ENCODE data around the gene FKBP15. TPM values are rescaled to one million over a fixed set of nuclear protein-coding genes. Genes with fewer than 3 reads are reported as not detected.

FKBP15 gene
- total RNA-seq, 1 experiment from 2014 or later, result 23.5 TPM

- TF ChIP-seq EZH2 (IDR thresholded peaks at IDR 0.05; ENCODE audit: borderline replicate concordance, low read depth, low read length, poor library complexity, severe bottlenecking) (no peak), CTCF (conservative IDR thresholded peaks at IDR 0.05; ENCODE audit: low read depth, low read length) (no peak)
- Histone ChIP-seq H3K9me3 (ENCODE audit: low read depth, low read length, poor library complexity, severe bottlenecking) (no peaks in the 10 kb centered on the region), H3K4me1 (ENCODE audit: insufficient read depth, low read length, poor library complexity, severe bottlenecking) (no peaks in the 10 kb centered on the region), H3K27ac (ENCODE audit: low read depth, low read length, poor library complexity, severe bottlenecking) (no peak overlapping the region), H3K36me3 (ENCODE audit: insufficient read depth, low read length, poor library complexity, severe bottlenecking) (peaks cover 71% of the 10 kb centered on the region), H3K27me3 (replicated peaks; ENCODE audit: insufficient read depth, low read depth, low read length, poor library complexity) (no peaks in the 10 kb centered on the region), H3K4me3 (ENCODE audit: low read depth, low read length, poor library complexity, severe bottlenecking) (no peak overlapping the region)
- no peak for DNase-seq (ENCODE audit: low spot score)
- BruUV-seq (replicated peaks), result no TSS peak
- POLR2A ChIA-PET (ENCODE audit: low non-redundant PET), result no interaction called here
- CTCF ChIA-PET, result no interaction called here
- intact Hi-C loops (cut with micrococcal nuclease; ENCODE audit: unreplicated experiment), result no loop called here
Measured at GRCh38 chr9:113183956-113184488, 37.1 kb downstream of the FKBP15 start.

- Histone ChIP-seq H3K4me3 (ENCODE audit: low read depth, low read length, poor library complexity, severe bottlenecking) (no peak overlapping the region), H3K4me1 (ENCODE audit: insufficient read depth, low read length, poor library complexity, severe bottlenecking) (no peaks in the 10 kb centered on the region), H3K27ac (ENCODE audit: low read depth, low read length, poor library complexity, severe bottlenecking) (no peak overlapping the region), H3K9me3 (ENCODE audit: low read depth, low read length, poor library complexity, severe bottlenecking) (no peaks in the 10 kb centered on the region), H3K27me3 (replicated peaks; ENCODE audit: insufficient read depth, low read depth, low read length, poor library complexity) (no peaks in the 10 kb centered on the region), H3K36me3 (ENCODE audit: insufficient read depth, low read length, poor library complexity, severe bottlenecking) (peaks cover 86% of the 10 kb centered on the region)
- no peak for TF ChIP-seq EZH2 (IDR thresholded peaks at IDR 0.05; ENCODE audit: borderline replicate concordance, low read depth, low read length, poor library complexity, severe bottlenecking)
- no peak for TF ChIP-seq CTCF (conservative IDR thresholded peaks at IDR 0.05; ENCODE audit: low read depth, low read length)
- CTCF ChIA-PET, result no interaction called here
- no peak for DNase-seq (ENCODE audit: low spot score)
- intact Hi-C loops (cut with micrococcal nuclease; ENCODE audit: unreplicated experiment), result no loop called here
- POLR2A ChIA-PET (ENCODE audit: low non-redundant PET), result no interaction called here
- BruUV-seq (replicated peaks), result no TSS peak
Measured at GRCh38 chr9:113181165-113181564, 39.9 kb downstream of the FKBP15 start.

GRCh38 chr9:113179839-113180238, 41.2 kb downstream of the FKBP15 start:
- no peaks in the 10 kb centered on the region for H3K4me1 ChIP-seq (ENCODE audit: insufficient read depth, low read length, poor library complexity, severe bottlenecking)
- POLR2A ChIA-PET (ENCODE audit: low non-redundant PET), result no interaction called here
- no peaks in the 10 kb centered on the region for H3K27me3 ChIP-seq (replicated peaks; ENCODE audit: insufficient read depth, low read depth, low read length, poor library complexity)
- peaks cover 87% of the 10 kb centered on the region for H3K36me3 ChIP-seq (ENCODE audit: insufficient read depth, low read length, poor library complexity, severe bottlenecking)
- intact Hi-C loops (cut with micrococcal nuclease; ENCODE audit: unreplicated experiment), result no loop called here
- no peak for DNase-seq (ENCODE audit: low spot score)
- CTCF ChIA-PET, result no interaction called here
- no peak for TF ChIP-seq EZH2 (IDR thresholded peaks at IDR 0.05; ENCODE audit: borderline replicate concordance, low read depth, low read length, poor library complexity, severe bottlenecking)
- no peak for TF ChIP-seq CTCF (conservative IDR thresholded peaks at IDR 0.05; ENCODE audit: low read depth, low read length)
- no peak overlapping the region for H3K4me3 ChIP-seq (ENCODE audit: low read depth, low read length, poor library complexity, severe bottlenecking)
- no TSS peak for BruUV-seq (replicated peaks)
- H3K27ac ChIP-seq (ENCODE audit: low read depth, low read length, poor library complexity, severe bottlenecking), result no peak overlapping the region
- H3K9me3 ChIP-seq (ENCODE audit: low read depth, low read length, poor library complexity, severe bottlenecking), result no peaks in the 10 kb centered on the region

Data from A673 (cell line).